ENCODE results near the gene GRB10. TPM values are rescaled to one million over a fixed set of nuclear protein-coding genes. Genes with fewer than 3 reads are reported as not detected.

Gene GRB10
- total RNA-seq, 1 experiment from 2014 or later = 38.3 TPM

- no peak for ATAC-seq
- no peaks in the 10 kb centered on the region for H3K27me3 ChIP-seq (ENCODE audit: control insufficient read depth, insufficient read depth, low read length)
- BruUV-seq (replicated peaks) = no TSS peak
- DNase-seq (ENCODE audit: low read depth, low spot score) = no peak
- intact Hi-C loops (cut with micrococcal nuclease; ENCODE audit: unreplicated experiment) = no loop called here
- no peak overlapping the region for H3K27ac ChIP-seq (ENCODE audit: low read length)
- TF ChIP-seq POLR2AphosphoS5 (IDR thresholded peaks at IDR 0.05; ENCODE audit: low read depth, low read length) (no peak), TCF7L2 (IDR thresholded peaks at IDR 0.05; ENCODE audit: low read depth, low read length) (no peak), CTCF (IDR thresholded peaks at IDR 0.05) (no peak)
- H3K4me1 ChIP-seq (ENCODE audit: control insufficient read depth, insufficient read depth, low read length) = no peaks in the 10 kb centered on the region
- H3K9me3 ChIP-seq (ENCODE audit: control insufficient read depth, insufficient read depth, low read depth, low read length) = no peaks in the 10 kb centered on the region
- CTCF ChIA-PET = no interaction called here
- in situ Hi-C loops (cut with HindIII; ENCODE audit: low pct_unique_long_range_greater_than_20kb, low sequenced_read_pairs) = no loop called here
- POLR2A ChIA-PET = no interaction called here
- H3K4me3 ChIP-seq (ENCODE audit: low read depth in 2 of 2, low read length in 2 of 2) = no peak overlapping the region
- H3K36me3 ChIP-seq (ENCODE audit: control insufficient read depth, insufficient read depth, low read length) = no peaks in the 10 kb centered on the region
Measured at GRCh38 chr7:50665403-50666123, 117.1 kb downstream of the GRB10 start.

- no peaks in the 10 kb centered on the region for H3K9me3 ChIP-seq (ENCODE audit: control insufficient read depth, insufficient read depth, low read depth, low read length)
- no peaks in the 10 kb centered on the region for H3K27me3 ChIP-seq (ENCODE audit: control insufficient read depth, insufficient read depth, low read length)
- intact Hi-C loops (cut with micrococcal nuclease; ENCODE audit: unreplicated experiment) = no loop called here
- ATAC-seq (no peak), DNase-seq (ENCODE audit: low read depth, low spot score) (no peak)
- ChIA-PET POLR2A (no interaction called here), CTCF (no interaction called here)
- H3K27ac ChIP-seq (ENCODE audit: low read length) = no peak overlapping the region
- H3K36me3 ChIP-seq (ENCODE audit: control insufficient read depth, insufficient read depth, low read length) = no peaks in the 10 kb centered on the region
- H3K4me1 ChIP-seq (ENCODE audit: control insufficient read depth, insufficient read depth, low read length) = no peaks in the 10 kb centered on the region
- in situ Hi-C loops (cut with HindIII; ENCODE audit: low pct_unique_long_range_greater_than_20kb, low sequenced_read_pairs) = no loop called here
- BruUV-seq (replicated peaks) = no TSS peak
- H3K4me3 ChIP-seq (ENCODE audit: low read depth in 2 of 2, low read length in 2 of 2) = no peak overlapping the region
- no peak for TF ChIP-seq POLR2AphosphoS5 (IDR thresholded peaks at IDR 0.05; ENCODE audit: low read depth, low read length)
- TF ChIP-seq REST (IDR thresholded peaks at IDR 0.05; ENCODE audit: insufficient read depth in 1 of 2, low read depth in 2 of 2, low read length in 1 of 2) = no peak
- TF ChIP-seq CTCF (IDR thresholded peaks at IDR 0.05) = no peak
- no peak for TF ChIP-seq TCF7L2 (IDR thresholded peaks at IDR 0.05; ENCODE audit: low read depth, low read length)
- no peak for TF ChIP-seq SIN3A (IDR thresholded peaks at IDR 0.05; ENCODE audit: borderline replicate concordance, insufficient read depth, low read depth, low read length)
Measured at GRCh38 chr7:50664937-50665336, 117.8 kb downstream of the GRB10 start.
